Measurements from ENCODE around the gene SHISA9.
"Not testable (repeated sequence)": the region's sequence is repeated elsewhere in the genome, so short reads cannot be mapped to it uniquely, and the experiment has no call there.

SHISA9 gene

DNA sequence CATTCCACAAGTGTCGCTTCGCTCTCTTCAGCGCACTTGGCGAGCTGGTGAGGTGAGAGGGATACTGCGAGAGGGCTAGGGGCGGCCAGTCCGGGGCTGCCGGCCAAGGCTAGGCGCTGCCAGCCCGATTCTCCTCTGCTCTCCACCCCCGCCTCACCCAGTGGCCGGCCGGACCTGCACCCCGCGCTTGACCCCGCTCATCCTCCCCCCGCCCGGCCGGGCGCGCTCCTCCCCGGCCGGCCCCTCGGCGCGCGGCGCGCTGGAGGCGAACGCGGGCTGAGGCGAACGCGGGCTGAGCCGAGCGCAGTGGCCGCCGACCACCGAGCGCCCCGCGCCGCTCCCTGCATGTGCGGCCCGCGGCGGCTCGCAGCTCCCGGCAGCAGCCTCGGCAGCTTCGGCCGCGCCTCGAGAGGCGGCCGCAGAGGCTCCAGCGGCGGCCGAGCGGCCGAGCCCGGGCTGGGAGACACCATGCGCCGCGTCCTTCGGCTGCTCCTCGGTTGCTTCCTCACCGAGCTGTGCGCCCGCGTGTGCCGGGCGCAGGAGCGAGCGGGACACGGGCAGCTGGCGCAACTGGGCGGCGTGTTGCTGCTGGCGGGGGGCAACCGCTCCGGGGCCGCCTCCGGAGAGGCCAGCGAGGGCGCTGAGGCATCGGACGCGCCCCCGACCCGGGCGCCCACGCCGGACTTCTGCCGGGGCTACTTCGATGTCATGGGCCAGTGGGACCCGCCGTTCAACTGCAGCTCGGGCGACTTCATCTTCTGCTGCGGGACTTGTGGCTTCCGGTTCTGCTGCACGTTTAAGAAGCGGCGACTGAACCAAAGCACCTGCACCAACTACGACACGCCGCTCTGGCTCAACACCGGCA lies at the start of gene SHISA9:
Gene SHISA9, plus strand, starts transcription at position 2 of the 865 bp plus-strand sequence.
- no peak for DNase-seq

DNA sequence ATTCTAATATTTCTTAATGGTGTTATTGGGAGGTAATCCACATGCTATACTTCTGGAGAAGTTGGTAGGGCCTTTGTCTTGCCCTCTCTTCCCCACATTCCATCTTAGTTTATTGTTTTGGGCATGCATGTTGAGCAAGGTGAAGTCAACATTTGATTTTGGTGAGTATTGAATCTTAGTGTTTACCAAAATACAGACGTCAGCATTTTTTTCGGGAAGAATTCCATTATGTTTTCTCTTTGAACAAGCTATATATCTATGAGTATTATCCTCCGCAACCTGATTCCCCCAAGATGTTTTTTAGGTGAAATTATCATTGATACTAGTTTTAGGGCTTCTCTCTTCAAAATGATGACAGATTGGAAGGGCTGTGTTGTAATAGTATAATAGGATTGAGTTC lies 47.4 kb upstream of the SHISA9 start:
- DNase-seq, result no peak

DNA sequence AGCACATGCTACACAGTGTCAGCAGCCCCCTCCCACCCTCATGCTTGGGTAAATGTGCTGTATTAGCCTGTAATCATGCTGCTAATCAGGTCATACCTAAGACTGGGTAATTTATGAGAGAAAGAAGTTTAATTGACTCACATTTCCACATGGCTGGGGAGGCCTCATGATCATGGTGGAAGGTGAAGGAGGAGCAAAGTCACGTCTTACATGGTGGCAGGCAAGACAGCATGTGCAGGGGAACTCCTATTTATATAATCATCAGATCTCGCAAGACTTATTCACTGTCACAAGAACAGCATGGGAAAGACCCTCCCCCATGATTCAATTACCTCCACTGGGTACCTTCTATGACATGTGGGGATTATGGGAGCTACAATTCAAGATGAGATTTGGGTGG lies 44.0 kb upstream of the SHISA9 start:
- not testable (repeated sequence) for DNase-seq

GRCh38 chr16:12862327-12862726 lies 39.1 kb upstream of the SHISA9 start:
- DNase-seq, result no peak

DNA sequence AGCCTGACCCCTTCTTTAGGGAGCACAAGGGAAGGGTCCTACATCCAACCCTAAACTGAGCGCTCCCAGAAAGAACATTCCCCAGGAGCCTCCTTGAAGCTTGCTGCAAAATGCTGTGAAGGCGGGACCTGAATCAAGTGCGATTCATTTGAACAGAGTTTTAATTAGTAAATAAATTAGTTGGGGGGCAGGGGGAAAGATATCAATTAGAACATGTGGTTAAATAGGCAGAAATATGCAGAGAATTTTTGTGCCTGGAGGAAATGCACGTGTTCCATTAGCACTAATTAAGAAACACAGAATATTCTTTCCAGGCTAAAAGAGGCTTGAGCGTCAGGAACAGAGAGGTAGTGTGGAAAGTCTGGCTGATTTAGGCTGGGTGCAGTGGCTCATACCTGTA lies 38.5 kb upstream of the SHISA9 start:
- no peak for DNase-seq

GRCh38 chr16:12866981-12867551 lies 34.3 kb upstream of the SHISA9 start:
- DNase-seq, result no peak

GRCh38 chr16:12868169-12868568 lies 33.2 kb upstream of the SHISA9 start:
- no peak for DNase-seq

- no peak for DNase-seq
Observed at GRCh38 chr16:12868788-12869187, 32.6 kb upstream of the SHISA9 start.

GRCh38 chr16:12869698-12870427 lies 31.5 kb upstream of the SHISA9 start:
- DNase-seq, result no peak

DNA sequence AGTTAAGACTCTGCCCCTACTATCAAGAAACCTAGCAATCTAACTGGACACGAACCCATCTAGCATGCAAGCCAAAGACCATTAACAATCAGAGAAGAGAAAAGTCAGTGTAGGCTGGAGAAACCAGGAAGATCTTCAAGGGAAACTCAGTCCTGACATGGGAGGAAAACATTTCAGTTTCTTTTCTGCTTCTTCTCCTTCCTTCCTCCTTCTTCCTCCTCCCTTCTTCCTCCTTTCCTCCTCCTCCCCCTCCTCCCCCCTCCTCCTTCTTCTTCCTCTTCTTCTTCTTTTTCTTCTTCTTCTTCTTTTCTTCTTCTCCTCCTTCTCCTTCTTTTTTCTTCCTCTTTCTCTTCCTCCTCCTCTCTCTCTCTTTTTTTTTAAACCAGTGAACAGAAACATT lies 29.6 kb upstream of the SHISA9 start:
- DNase-seq, result no peak

DNA sequence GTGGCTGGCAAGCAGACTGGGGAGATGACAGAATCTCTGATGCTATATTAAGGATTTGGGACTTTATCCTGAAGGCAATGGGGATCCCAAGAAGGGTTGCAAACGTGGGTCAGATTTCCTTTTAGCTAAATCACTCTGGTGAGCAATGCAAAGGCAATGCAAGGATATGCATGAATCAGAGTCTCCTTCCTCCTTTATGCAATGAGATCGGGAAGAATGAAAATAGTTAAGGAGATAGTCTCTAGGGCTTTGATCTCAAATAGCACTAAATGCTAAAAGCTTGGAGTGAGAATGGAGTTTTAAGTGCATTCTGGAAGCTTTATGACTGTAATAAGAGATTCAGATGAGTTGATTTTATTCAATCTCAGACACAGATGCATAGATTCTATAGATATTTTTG lies 27.2 kb upstream of the SHISA9 start:
- no peak for DNase-seq

DNA sequence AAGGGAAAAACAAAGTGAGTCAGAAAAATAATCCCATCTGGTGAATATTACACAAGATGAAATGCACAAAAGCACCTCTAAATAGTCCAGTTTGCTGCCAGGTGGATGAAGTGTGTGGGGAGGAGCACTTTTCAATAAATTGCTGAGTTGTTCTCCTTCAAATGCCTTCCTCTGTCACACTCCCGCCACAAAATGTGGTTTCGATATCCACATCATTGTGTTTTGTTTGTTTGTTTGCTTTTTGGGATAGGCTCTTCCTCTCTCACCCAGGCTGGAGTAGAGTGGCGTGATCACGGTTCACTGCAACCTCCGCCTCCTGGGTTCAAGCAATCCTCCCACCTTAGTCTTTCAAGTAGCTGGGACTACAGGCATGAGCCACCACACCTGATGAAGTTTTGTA lies 24.6 kb upstream of the SHISA9 start:
- no peak for DNase-seq

DNA sequence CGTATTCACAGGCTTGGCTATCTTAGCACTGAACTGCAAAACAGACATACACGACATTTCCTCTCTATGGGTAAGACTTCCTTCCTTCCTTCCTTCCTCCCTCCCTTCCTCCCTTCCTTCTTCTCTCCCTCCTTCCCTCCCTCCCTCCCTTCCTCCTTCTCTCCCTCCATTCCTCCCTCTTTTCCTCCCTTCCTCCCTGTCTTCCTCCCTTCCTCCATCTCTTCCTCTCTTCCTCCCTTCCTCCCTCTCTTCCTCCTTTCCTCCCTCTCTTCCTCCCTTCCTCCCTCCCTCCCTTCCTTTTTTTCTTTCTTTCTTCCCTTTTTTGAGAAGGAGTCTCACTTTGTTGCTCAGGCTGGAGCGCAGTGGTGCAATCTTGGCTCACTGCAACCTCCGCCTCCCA lies 22.4 kb upstream of the SHISA9 start:
- no peak for DNase-seq

DNA sequence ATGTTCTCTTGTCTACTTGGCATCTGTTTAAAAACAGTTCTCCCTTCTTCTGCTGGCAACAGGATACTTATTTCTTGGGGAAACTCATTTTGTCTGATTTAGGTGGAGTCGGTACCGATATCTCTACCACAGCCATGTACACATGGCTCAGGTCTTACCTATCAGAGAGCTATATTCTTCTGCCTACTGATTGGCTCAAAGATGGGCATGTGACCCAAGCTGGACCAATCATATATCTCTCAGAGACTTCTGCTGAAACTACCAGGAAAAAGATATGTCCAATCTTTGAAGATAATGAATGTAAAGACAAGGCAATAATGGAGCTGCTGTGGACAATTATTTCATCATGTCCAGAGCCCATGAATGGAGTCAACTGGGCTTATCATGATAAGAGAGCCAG lies 21.6 kb upstream of the SHISA9 start:
- DNase-seq, result no peak

- DNase-seq, result no peak
Observed at GRCh38 chr16:12881182-12881581, 20.2 kb upstream of the SHISA9 start.

- DNase-seq, result no peak
Observed at GRCh38 chr16:12881740-12882139, 19.7 kb upstream of the SHISA9 start.

GRCh38 chr16:12885742-12886141 lies 15.7 kb upstream of the SHISA9 start:
- no peak for DNase-seq

- no peak for DNase-seq
Observed at GRCh38 chr16:12891836-12892235, 9.6 kb upstream of the SHISA9 start.

DNA sequence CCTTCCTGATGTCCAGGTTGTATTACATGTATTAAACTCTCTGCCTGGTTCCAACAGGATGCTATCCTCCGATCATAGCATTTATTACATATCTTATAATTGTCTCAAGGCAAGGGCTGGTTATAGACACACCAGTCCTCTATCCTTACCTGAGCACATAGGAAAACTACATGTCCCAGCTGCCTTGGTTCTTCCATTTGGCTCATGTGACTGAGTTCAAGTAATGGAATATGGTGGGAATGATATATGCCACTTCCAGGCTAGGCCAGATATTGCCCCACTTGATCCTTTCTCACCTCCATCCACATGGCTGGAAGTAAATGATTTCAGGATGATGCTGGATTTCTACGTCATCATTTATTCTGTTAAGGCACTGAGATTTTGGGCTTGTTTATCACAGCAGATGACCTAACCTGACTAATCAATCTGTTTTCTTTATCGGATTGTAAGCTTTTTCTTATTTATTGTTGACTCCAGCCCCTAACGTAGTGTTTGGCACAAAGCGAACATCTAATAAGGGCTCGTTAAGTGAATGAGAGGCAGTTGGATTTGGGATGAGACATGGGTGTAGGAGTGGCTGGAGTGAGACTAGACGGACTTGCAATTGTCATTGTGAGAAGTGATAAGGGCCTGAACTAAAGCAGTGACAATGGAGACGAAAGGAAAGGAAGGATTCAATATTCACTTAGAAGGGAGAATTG lies 8.2 kb upstream of the SHISA9 start:
- no peak for DNase-seq

- DNase-seq, result peak; percentile 42
Observed at GRCh38 chr16:12896562-12896961, 4.8 kb upstream of the SHISA9 start.

- peak; percentile 4 for DNase-seq
Observed at GRCh38 chr16:12898551-12898950, 2.8 kb upstream of the SHISA9 start.

DNA sequence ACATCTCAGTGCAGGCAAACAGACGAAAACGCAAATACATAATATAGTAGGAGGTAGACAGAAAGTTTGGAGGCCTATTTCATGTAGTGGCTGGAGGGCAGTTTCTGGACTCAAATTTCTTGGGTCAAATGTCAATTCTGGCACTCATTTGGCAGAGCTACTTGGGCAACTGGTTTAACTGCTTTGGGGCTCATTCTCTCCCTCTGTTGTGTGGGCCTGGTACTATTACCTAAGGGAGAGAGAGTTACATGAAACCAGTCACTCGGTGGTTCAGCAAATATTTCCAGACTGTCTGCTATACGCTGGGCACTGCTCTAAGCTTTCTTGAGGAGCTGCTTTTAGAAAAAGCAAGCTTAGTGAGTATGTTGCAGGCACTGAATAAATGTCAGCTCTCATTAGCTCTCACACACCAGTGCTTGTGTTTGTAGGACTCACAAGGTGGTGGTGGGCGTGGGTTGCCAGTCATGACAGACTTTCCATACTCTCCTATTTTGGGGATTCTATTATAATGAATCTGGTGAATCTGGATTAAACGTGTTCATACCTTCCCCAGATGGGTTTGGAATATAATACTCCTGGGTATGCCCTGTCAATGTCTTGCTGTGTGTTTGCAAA lies 1.8 kb upstream of the SHISA9 start:
- DNase-seq, result no peak

GRCh38 chr16:12900156-12900555 lies 1.2 kb upstream of the SHISA9 start:
- no peak for DNase-seq
